Endothelial cell of umbilical vein (primary cell): ENCODE results near the gene ZNF548. TPM values are rescaled to one million over a fixed set of nuclear protein-coding genes. Genes with fewer than 3 reads are reported as not detected.

ENCODE experiments used
- BruUV-seq: library from RNA; stranded (reverse); fragments of 400-500 nt; replicated peaks from 2 replicates; lab custom pipeline; 2021; lab: Mats Ljungman, UMichigan
- CTCF ChIA-PET: fragments of 300-600, 350-600 bp; sonication (Branson Sonifier 250); formaldehyde crosslinking; loops from one replicate; lab custom pipeline; 2021; ENCODE audit warnings: antibody characterized with exemption, inconsistent platforms; lab: Charles Lee
- POLR2A ChIA-PET: fragments of 300-600, 350-600 bp; sonication (Branson Sonifier 250); formaldehyde crosslinking; loops from one replicate; lab custom pipeline; 2021; ENCODE audit warnings: antibody characterized with exemption, inconsistent platforms; lab: Charles Lee
- DNase-seq: peaks from one replicate; pipeline ENCODE4 v3.0.0-alpha.2; 2011; ENCODE audit warnings: low read depth, low spot score
- FAIRE-seq: peaks from 2 replicates; lab custom pipeline; 2011; peaks lifted over from hg19 to GRCh38; lab: Jason Lieb, UNC
- H2AFZ ChIP-seq: 2 replicates; pipeline ENCODE4 v1.6.0; 2012; ENCODE audit warnings: low read depth, low read length, control low read depth, inconsistent platforms
- H3K27ac ChIP-seq: 2 replicates; pipeline ENCODE4 v1.5.1; 2011; ENCODE audit warnings: low read depth, mild to moderate bottlenecking, control low read depth, low read length, moderate library complexity; ENCODE audit not compliant: insufficient read depth
- H3K27me3 ChIP-seq, 2 experiments: 2 replicates each; pipeline versions ENCODE4 v1.6.0 to v1.6.1; 2011; ENCODE audit warnings: low read length in 2 of 2, mixed read lengths in 1 of 2; ENCODE audit not compliant: control insufficient read depth in 2 of 2, insufficient read depth in 2 of 2
- H3K36me3 ChIP-seq, 2 experiments: 2 replicates in 1 of 2; 3 replicates in 1 of 2; pipeline ENCODE4 v1.5.1; 2011; ENCODE audit warnings: low read length in 2 of 2, mild to moderate bottlenecking in 1 of 2, moderate library complexity in 1 of 2; ENCODE audit not compliant: control insufficient read depth in 2 of 2, insufficient read depth in 2 of 2; ENCODE audit errors: extremely low read depth in 1 of 2
- H3K4me1 ChIP-seq: 3 replicates; pipeline ENCODE4 v1.5.1; 2011; ENCODE audit warnings: mild to moderate bottlenecking, low read length; ENCODE audit not compliant: control insufficient read depth, insufficient read depth; ENCODE audit errors: extremely low read depth
- H3K4me2 ChIP-seq: 2 replicates; pipeline ENCODE4 v1.6.1; 2011; ENCODE audit warnings: low read length, control low read depth, mixed read lengths; ENCODE audit not compliant: insufficient read depth
- H3K4me3 ChIP-seq, 3 experiments: fragments of 200-600 bp in 1 of 3; sonication (generic), shearing (Covaris generic) in 1 of 3; replicated peaks in 1 of 3; 2 replicates each; pipeline ENCODE4 v1.5.1; 2011 to 2016; ENCODE audit warnings: control low read depth in 3 of 3, low read length in 3 of 3, mild to moderate bottlenecking in 2 of 3, inconsistent platforms in 1 of 3, low read depth in 1 of 3, moderate library complexity in 1 of 3; ENCODE audit not compliant: insufficient read depth in 1 of 3
- H3K79me2 ChIP-seq: 2 replicates; pipeline ENCODE4 v1.6.0; 2012; ENCODE audit warnings: low read length, inconsistent platforms; ENCODE audit not compliant: control insufficient read depth, insufficient read depth
- H3K9ac ChIP-seq: replicated peaks from 2 replicates; pipeline ENCODE3; 2011; ENCODE audit warnings: low read length, control low read depth; ENCODE audit not compliant: insufficient read depth; ENCODE audit errors: extremely low read depth
- H3K9me1 ChIP-seq: replicated peaks from 3 replicates; pipeline ENCODE4 v1.6.0; 2011; ENCODE audit warnings: mild to moderate bottlenecking, low read length; ENCODE audit not compliant: control insufficient read depth, insufficient read depth; ENCODE audit errors: extremely low read depth
- H3K9me3 ChIP-seq: replicated peaks from 2 replicates; pipeline ENCODE4 v1.5.1; 2012; ENCODE audit warnings: low read length, inconsistent platforms; ENCODE audit not compliant: control insufficient read depth, insufficient read depth
- H4K20me1 ChIP-seq: replicated peaks from 2 replicates; pipeline ENCODE3; 2011; ENCODE audit warnings: mild to moderate bottlenecking, low read length; ENCODE audit not compliant: control insufficient read depth, insufficient read depth; ENCODE audit errors: extremely low read depth
- CTCF ChIP-seq, 2 donors: IDR thresholded peaks; 1 replicate in 1 of 2; 2 replicates in 1 of 2; pipeline ENCODE4 v1.5.1; 2011; ENCODE audit warnings: low read length in 2 of 2, mild to moderate bottlenecking in 2 of 2, moderate library complexity in 2 of 2, control low read depth in 1 of 2, inconsistent platforms in 1 of 2, low read depth in 1 of 2; ENCODE audit not compliant: insufficient read depth in 1 of 2; ENCODE audit errors: extremely low read depth in 1 of 2
- EZH2 ChIP-seq: IDR thresholded peaks from 2 replicates; pipeline ENCODE4 v1.6.1; 2012; ENCODE audit warnings: borderline replicate concordance, low read depth, mild to moderate bottlenecking, moderate library complexity, low read length, inconsistent platforms; ENCODE audit not compliant: severe bottlenecking
- FOS ChIP-seq: IDR thresholded peaks from 2 replicates; pipeline ENCODE4 v1.6.1; 2011; ENCODE audit warnings: mild to moderate bottlenecking, low read length, moderate library complexity, borderline replicate concordance; ENCODE audit not compliant: insufficient read depth
- GATA2 ChIP-seq: IDR thresholded peaks from 2 replicates; pipeline ENCODE4 v1.7.0; 2011; ENCODE audit warnings: low read depth, mild to moderate bottlenecking, moderate library complexity, mixed read lengths, low read length; ENCODE audit not compliant: insufficient read length, insufficient read depth
- JUN ChIP-seq: IDR thresholded peaks from 2 replicates; pipeline ENCODE4 v1.6.1; 2011; ENCODE audit warnings: borderline replicate concordance, low read depth; ENCODE audit not compliant: insufficient read length, insufficient read depth
- MAX ChIP-seq: IDR thresholded peaks from 2 replicates; pipeline ENCODE4 v1.6.1; 2011; ENCODE audit not compliant: insufficient read depth, insufficient read length
- MYC ChIP-seq: IDR thresholded peaks from one replicate; pipeline ENCODE4 v1.6.1; 2011; ENCODE audit warnings: mild to moderate bottlenecking, low read depth, low read length
- POLR2A ChIP-seq: IDR thresholded peaks from 2 replicates; pipeline ENCODE4 v1.6.1; 2012; ENCODE audit warnings: low read depth, mild to moderate bottlenecking, control low read depth, low read length
- POLR2AphosphoS5 ChIP-seq: IDR thresholded peaks from 2 replicates; pipeline ENCODE4 v1.6.1; 2012; ENCODE audit warnings: low read depth, mild to moderate bottlenecking, control low read depth, low read length, moderate library complexity; ENCODE audit not compliant: insufficient read depth
- dilution Hi-C: fragments of 300-500 bp; cut with MboI; formaldehyde crosslinking; loops from one replicate; pipeline ENCODE4 v1.15.0; 2019; ENCODE audit warnings: low sequenced_read_pairs; ENCODE audit not compliant: extremely low pct_ligation_motif_present
- intact Hi-C: fragments of 100-400 bp; cut with micrococcal nuclease; formaldehyde crosslinking; loops from one replicate; pipeline ENCODE4 v1.10.0; 2022
- polyA plus RNA-seq, 4 experiments: library from polyadenylated mRNA; depleted of rRNA in 3 of 4; stranded (reverse) in 3 of 4; unstranded in 1 of 4; fragments of >200 nt; gene quantifications; 2 replicates each; pipeline versions ENCODE4 v1.2.1 to v1.2.3, GENCODE V29; 2011 to 2012; ENCODE audit warnings: missing spikeins in 1 of 4
- total RNA-seq: library from RNA; stranded (reverse); gene quantifications from 2 replicates; pipeline ENCODE4 v1.2.3, GENCODE V29; 2021

ZNF548 gene
- total and polyA plus RNA-seq, 2 donors (not counting 3 experiments of a cell fraction or from before 2014, with no cell fraction given) = 7.7 to 8.8 TPM

- Histone ChIP-seq H3K9ac (no peak overlapping the region), H2AFZ (no peak overlapping the region), H3K27me3 (no peaks in the 10 kb centered on the region), H3K9me1 (no peaks in the 10 kb centered on the region), H4K20me1 (no peaks in the 10 kb centered on the region), H3K36me3 (no peaks in the 10 kb centered on the region), H3K4me1 (no peaks in the 10 kb centered on the region), H3K27ac (no peak overlapping the region), H3K4me2 (no peak overlapping the region), H3K4me3 (no peak overlapping the region), H3K79me2 (no peaks in the 10 kb centered on the region), H3K9me3 (no peaks in the 10 kb centered on the region)
- ChIA-PET CTCF (no interaction called here), POLR2A (no interaction called here)
- TF ChIP-seq POLR2A (no peak), FOS (no peak), GATA2 (no peak), EZH2 (no peak), CTCF (IDR thresholded peaks at IDR 0.05; ENCODE audit: extremely low read depth in 1 of 2, insufficient read depth in 1 of 2, low read depth in 1 of 2, low read length in 2 of 2) (no peak), MAX (no peak), MYC (no peak), JUN (no peak), POLR2AphosphoS5 (no peak)
- DNase-seq (no peak), FAIRE-seq (no peak)
- BruUV-seq = no TSS peak
- dilution Hi-C loops = no loop called here
- intact Hi-C loops = no loop called here
Measured at GRCh38 chr19:57452307-57452706, 62.7 kb downstream of the ZNF548 start.

Other genes with a start within 250 kb of the ZNF548 start
- not detected in 2 replicates for gene ZIM3, start 244.7 kb upstream of the ZNF548 start, total RNA-seq
- gene ZIM3, start 244.7 kb upstream of the ZNF548 start, polyA plus RNA-seq = not detected in 2 replicates
- gene DUXA, start 222.4 kb upstream of the ZNF548 start, total RNA-seq = not detected in 2 replicates
- gene DUXA, start 222.4 kb upstream of the ZNF548 start, polyA plus RNA-seq = not detected in 2 replicates
- gene ZNF264, start 198.4 kb upstream of the ZNF548 start, total RNA-seq = 18.2 and 20.5 TPM in 2 replicates
- 3.9 and 4.4 TPM in 2 replicates for gene ZNF264, start 198.4 kb upstream of the ZNF548 start, polyA plus RNA-seq
- gene AURKC, start 158.8 kb upstream of the ZNF548 start, total RNA-seq = 0.82 and 1.7 TPM in 2 replicates
- 0.55 and 0.68 TPM in 2 replicates for gene AURKC, start 158.8 kb upstream of the ZNF548 start, polyA plus RNA-seq
- 8.6 and 8.7 TPM in 2 replicates for gene ZNF805, start 149.2 kb upstream of the ZNF548 start, total RNA-seq
- gene ZNF805, start 149.2 kb upstream of the ZNF548 start, polyA plus RNA-seq = 1.6 TPM in 2 replicates
- 26.9 and 29.3 TPM in 2 replicates for gene ZNF460, start 109.4 kb upstream of the ZNF548 start, total RNA-seq
- 4.1 and 4.5 TPM in 2 replicates for gene ZNF460, start 109.4 kb upstream of the ZNF548 start, polyA plus RNA-seq
- gene ZNF543, start 69.4 kb upstream of the ZNF548 start, total RNA-seq = 4.5 and 5.3 TPM in 2 replicates
- gene ZNF543, start 69.4 kb upstream of the ZNF548 start, polyA plus RNA-seq = 1.1 TPM in 2 replicates
- 5.3 and 5.6 TPM in 2 replicates for gene ZNF304, start 38.6 kb upstream of the ZNF548 start, total RNA-seq
- 2.4 and 2.5 TPM in 2 replicates for gene ZNF304, start 38.6 kb upstream of the ZNF548 start, polyA plus RNA-seq
- 6.3 and 7.5 TPM in 2 replicates for gene TRAPPC2B, start 26.3 kb upstream of the ZNF548 start, total RNA-seq
- gene TRAPPC2B, start 26.3 kb upstream of the ZNF548 start, polyA plus RNA-seq = 21.1 and 24.3 TPM in 2 replicates
- gene ZNF547, start 26.3 kb upstream of the ZNF548 start, total RNA-seq = 2.7 and 3.2 TPM in 2 replicates
- gene ZNF547, start 26.3 kb upstream of the ZNF548 start, polyA plus RNA-seq = 1.9 and 3.1 TPM in 2 replicates
- gene ZNF17, start 21.3 kb downstream of the ZNF548 start, total RNA-seq = 4.7 and 6.4 TPM in 2 replicates
- 2.4 and 3.0 TPM in 2 replicates for gene ZNF17, start 21.3 kb downstream of the ZNF548 start, polyA plus RNA-seq
- gene ZNF749, start 45.5 kb downstream of the ZNF548 start, total RNA-seq = 8.9 and 11.5 TPM in 2 replicates
- gene ZNF749, start 45.5 kb downstream of the ZNF548 start, polyA plus RNA-seq = 8.5 and 8.8 TPM in 2 replicates
- 0.23 and 0.38 TPM in 2 replicates for gene VN1R1, start 67.3 kb downstream of the ZNF548 start, total RNA-seq
- 0.08 and 0.14 TPM in 2 replicates for gene VN1R1, start 67.3 kb downstream of the ZNF548 start, polyA plus RNA-seq
- gene ZNF772, start 87.7 kb downstream of the ZNF548 start, total RNA-seq = 6.4 and 7.0 TPM in 2 replicates
- 1.5 and 3.1 TPM in 2 replicates for gene ZNF772, start 87.7 kb downstream of the ZNF548 start, polyA plus RNA-seq
- gene ZNF419, start 97.9 kb downstream of the ZNF548 start, total RNA-seq = 6.3 and 7.2 TPM in 2 replicates
- gene ZNF419, start 97.9 kb downstream of the ZNF548 start, polyA plus RNA-seq = 5.1 and 6.4 TPM in 2 replicates
- 4.3 and 5.5 TPM in 2 replicates for gene ZNF773, start 110.1 kb downstream of the ZNF548 start, total RNA-seq
- gene ZNF773, start 110.1 kb downstream of the ZNF548 start, polyA plus RNA-seq = 4.0 and 5.1 TPM in 2 replicates
- gene ZNF549, start 137.5 kb downstream of the ZNF548 start, total RNA-seq = 3.1 and 3.5 TPM in 2 replicates
- 1.1 and 1.4 TPM in 2 replicates for gene ZNF549, start 137.5 kb downstream of the ZNF548 start, polyA plus RNA-seq
- 4.8 and 8.4 TPM in 2 replicates for gene ZNF550, start 170.0 kb downstream of the ZNF548 start, total RNA-seq
- gene ZNF550, start 170.0 kb downstream of the ZNF548 start, polyA plus RNA-seq = 2.0 and 2.5 TPM in 2 replicates
- 3.8 and 4.2 TPM in 2 replicates for gene ZNF416, start 189.1 kb downstream of the ZNF548 start, total RNA-seq
- 1.4 and 1.5 TPM in 2 replicates for gene ZNF416, start 189.1 kb downstream of the ZNF548 start, polyA plus RNA-seq
- gene ZIK1, start 194.3 kb downstream of the ZNF548 start, total RNA-seq = 1.3 and 2.4 TPM in 2 replicates
- gene ZIK1, start 194.3 kb downstream of the ZNF548 start, polyA plus RNA-seq = 0.79 and 0.99 TPM in 2 replicates
- gene ZNF530, start 210.0 kb downstream of the ZNF548 start, total RNA-seq = 4.0 TPM in 2 replicates
- 1.5 and 1.7 TPM in 2 replicates for gene ZNF530, start 210.0 kb downstream of the ZNF548 start, polyA plus RNA-seq
- 11.1 and 12.3 TPM in 2 replicates for gene ZNF134, start 224.4 kb downstream of the ZNF548 start, total RNA-seq
- 3.5 and 6.4 TPM in 2 replicates for gene ZNF134, start 224.4 kb downstream of the ZNF548 start, polyA plus RNA-seq
- 8.6 and 9.4 TPM in 2 replicates for gene ZNF211, start 243.3 kb downstream of the ZNF548 start, total RNA-seq
- gene ZNF211, start 243.3 kb downstream of the ZNF548 start, polyA plus RNA-seq = 4.7 and 6.3 TPM in 2 replicates